ENCODE measurements around the gene ANKRD50. TPM values are rescaled to one million over a fixed set of nuclear protein-coding genes. Genes with fewer than 3 reads are reported as not detected.

The ANKRD50 gene
- polyA plus RNA-seq, 1 donor from 2014 or later, result 17.0 TPM

GRCh38 chr4:124644621-124645020 lies 67.9 kb downstream of the ANKRD50 start:
- no peak for TF ChIP-seq RAD21 (conservative IDR thresholded peaks at IDR 0.05)
- no peak for TF ChIP-seq SMC3 (conservative IDR thresholded peaks at IDR 0.05; ENCODE audit: poor library complexity)
- no peak for TF ChIP-seq MXI1 (conservative IDR thresholded peaks at IDR 0.05; ENCODE audit: poor library complexity, severe bottlenecking)
- H3K27ac ChIP-seq (ENCODE audit: low read length), result no peak overlapping the region
- H3K9me3 ChIP-seq (ENCODE audit: low read length), result no peaks in the 10 kb centered on the region
- H3K9ac ChIP-seq (ENCODE audit: low read length), result no peak overlapping the region
- no peak overlapping the region for H3K4me2 ChIP-seq (ENCODE audit: low read length)
- H4K20me1 ChIP-seq (ENCODE audit: insufficient read depth), result no peaks in the 10 kb centered on the region
- no peaks in the 10 kb centered on the region for H3F3A ChIP-seq (ENCODE audit: insufficient read depth, low read length, poor library complexity, severe bottlenecking)
- H3K4me3 ChIP-seq (ENCODE audit: low read length), result no peak overlapping the region
- H3K9me2 ChIP-seq (ENCODE audit: insufficient read depth, low read length), result no peaks in the 10 kb centered on the region
- no peaks in the 10 kb centered on the region for H3K36me3 ChIP-seq (ENCODE audit: insufficient read depth, low read length)
- peaks cover 12% of the 10 kb centered on the region for H3K27me3 ChIP-seq (ENCODE audit: insufficient read depth, low read depth, low read length)
- H3K79me2 ChIP-seq (replicated peaks; ENCODE audit: insufficient read depth, low read length), result no peaks in the 10 kb centered on the region
- H2AFZ ChIP-seq (ENCODE audit: low read depth, low read length), result no peak overlapping the region

GRCh38 chr4:124642846-124643245 lies 69.7 kb downstream of the ANKRD50 start:
- Histone ChIP-seq H3K27ac (ENCODE audit: low read length) (no peak overlapping the region), H3K4me3 (ENCODE audit: low read length) (no peak overlapping the region), H2AFZ (ENCODE audit: low read depth, low read length) (no peak overlapping the region), H3K9me3 (ENCODE audit: low read length) (no peaks in the 10 kb centered on the region), H3K4me2 (ENCODE audit: low read length) (no peak overlapping the region), H3K9me2 (ENCODE audit: insufficient read depth, low read length) (no peaks in the 10 kb centered on the region), H3K79me2 (replicated peaks; ENCODE audit: insufficient read depth, low read length) (no peaks in the 10 kb centered on the region), H3K36me3 (ENCODE audit: insufficient read depth, low read length) (no peaks in the 10 kb centered on the region), H3F3A (ENCODE audit: insufficient read depth, low read length, poor library complexity, severe bottlenecking) (no peaks in the 10 kb centered on the region), H3K27me3 (ENCODE audit: insufficient read depth, low read depth, low read length) (peaks cover 12% of the 10 kb centered on the region), H3K9ac (ENCODE audit: low read length) (no peak overlapping the region), H4K20me1 (ENCODE audit: insufficient read depth) (no peaks in the 10 kb centered on the region)
- TF ChIP-seq CTCF (IDR thresholded peaks at IDR 0.05; ENCODE audit: poor library complexity, severe bottlenecking) (no peak), REST (IDR thresholded peaks at IDR 0.05; ENCODE audit: borderline replicate concordance) (no peak), EP300 (conservative IDR thresholded peaks at IDR 0.05; ENCODE audit: poor library complexity, severe bottlenecking) (no peak), MXI1 (conservative IDR thresholded peaks at IDR 0.05; ENCODE audit: poor library complexity, severe bottlenecking) (no peak), EZH2 (IDR thresholded peaks at IDR 0.05; ENCODE audit: borderline replicate concordance, insufficient read depth, low read length, poor library complexity, severe bottlenecking) (no peak), POLR2AphosphoS5 (IDR thresholded peaks at IDR 0.05) (no peak), SMC3 (conservative IDR thresholded peaks at IDR 0.05; ENCODE audit: poor library complexity) (no peak), TAF1 (IDR thresholded peaks at IDR 0.05; ENCODE audit: low read depth) (no peak), RAD21 (conservative IDR thresholded peaks at IDR 0.05) (no peak)
